IMR-90 (cell line): ENCODE measurements around the gene SIAH2. TPM values are rescaled to one million over a fixed set of nuclear protein-coding genes. Genes with fewer than 3 reads are reported as not detected.

Experiments
- ATAC-seq: fragments of 200-7000 bp; cut with Tn5 transposase; 2 replicates; pipeline ENCODE4 v1.9.1; 2020; ENCODE audit warnings: low read depth, mild to moderate bottlenecking, moderate library complexity
- BruUV-seq: library from RNA; stranded (reverse); fragments of 400-500 nt; replicated peaks from 2 replicates; lab custom pipeline; 2021; lab: Mats Ljungman, UMichigan
- CTCF ChIA-PET: fragments of 300-600 bp; formaldehyde crosslinking; extraction: SDS; loops from one replicate; lab custom pipeline; 2021; ENCODE audit warnings: antibody characterized with exemption; lab: Yijun Ruan, JAX
- POLR2A ChIA-PET: fragments of 300-600 bp; sonication (Branson Sonifier 250); formaldehyde crosslinking; loops from one replicate; lab custom pipeline; 2022; ENCODE audit warnings: antibody characterized with exemption; ENCODE audit not compliant: unreplicated experiment; lab: Charles Lee
- DNase-seq: peaks from one replicate; pipeline ENCODE4 v3.0.0; 2013
- H2AFZ ChIP-seq: replicated peaks from 2 replicates; pipeline ENCODE3; 2013; ENCODE audit warnings: low read length, mild to moderate bottlenecking; ENCODE audit not compliant: poor library complexity
- H2AK5ac ChIP-seq: 2 replicates; pipeline ENCODE4 v1.6.1; 2013; ENCODE audit warnings: low read depth, low read length, inconsistent platforms
- H2AK9ac ChIP-seq: replicated peaks from 2 replicates; pipeline ENCODE3; 2013; ENCODE audit warnings: mild to moderate bottlenecking, low read depth, low read length, moderate library complexity; ENCODE audit not compliant: poor library complexity
- H2BK120ac ChIP-seq: 2 replicates; pipeline ENCODE4 v1.6.1; 2013; ENCODE audit warnings: low read depth, low read length, inconsistent platforms
- H2BK15ac ChIP-seq: 3 replicates; pipeline ENCODE4 v1.6.1; 2013; ENCODE audit warnings: low read depth, low read length, inconsistent platforms
- H2BK20ac ChIP-seq: 2 replicates; pipeline ENCODE4 v1.6.1; 2013; ENCODE audit warnings: low read depth, mild to moderate bottlenecking, inconsistent platforms, low read length, moderate library complexity
- H2BK5ac ChIP-seq: 2 replicates; pipeline ENCODE4 v1.6.1; 2013; ENCODE audit warnings: mild to moderate bottlenecking, low read depth, low read length, inconsistent platforms; ENCODE audit not compliant: poor library complexity, severe bottlenecking
- H3K14ac ChIP-seq: replicated peaks from 2 replicates; pipeline ENCODE4 v1.6.1; 2013; ENCODE audit warnings: low read depth, low read length, inconsistent platforms
- H3K18ac ChIP-seq: 2 replicates; pipeline ENCODE4 v1.6.1; 2013; ENCODE audit warnings: low read depth, low read length, control low read depth
- H3K23ac ChIP-seq: 2 replicates; pipeline ENCODE4 v1.6.1; 2013; ENCODE audit warnings: low read depth, low read length, inconsistent platforms
- H3K27ac ChIP-seq: 2 replicates; pipeline ENCODE4 v1.5.1; 2013; ENCODE audit warnings: mild to moderate bottlenecking, control low read depth, low read length; ENCODE audit not compliant: insufficient read depth
- H3K27me3 ChIP-seq: 2 replicates; pipeline ENCODE4 v1.6.1; 2013; ENCODE audit warnings: low read length; ENCODE audit not compliant: control insufficient read depth, insufficient read depth
- H3K36me3 ChIP-seq: 2 replicates; pipeline ENCODE4 v1.6.1; 2013; ENCODE audit warnings: low read length, mixed read lengths; ENCODE audit not compliant: control insufficient read depth, insufficient read depth
- H3K4ac ChIP-seq: 2 replicates; pipeline ENCODE4 v1.6.1; 2013; ENCODE audit warnings: low read depth, low read length, inconsistent platforms
- H3K4me1 ChIP-seq: 2 replicates; pipeline ENCODE4 v1.6.1; 2013; ENCODE audit warnings: low read length, mixed read lengths; ENCODE audit not compliant: control insufficient read depth, insufficient read depth
- H3K4me2 ChIP-seq: 2 replicates; pipeline ENCODE4 v1.6.1; 2013; ENCODE audit warnings: low read depth, mild to moderate bottlenecking, control low read depth, low read length, moderate library complexity
- H3K4me3 ChIP-seq: 2 replicates; pipeline ENCODE4 v1.5.1; 2013; ENCODE audit warnings: low read depth, mild to moderate bottlenecking, control low read depth, low read length, moderate library complexity; ENCODE audit not compliant: insufficient read depth
- H3K56ac ChIP-seq: 2 replicates; pipeline ENCODE4 v1.6.1; 2013; ENCODE audit warnings: low read length, inconsistent platforms; ENCODE audit not compliant: insufficient read depth; ENCODE audit errors: extremely low read depth
- H3K79me1 ChIP-seq, 2 experiments: 2 replicates each; pipeline ENCODE4 v1.6.1; 2013; ENCODE audit warnings: low read length in 2 of 2, inconsistent platforms in 1 of 2, low read depth in 1 of 2
- H3K9ac ChIP-seq: 2 replicates; pipeline ENCODE4 v1.6.1; 2013; ENCODE audit warnings: low read depth, low read length, control low read depth
- H3K9me1 ChIP-seq: 2 replicates; pipeline ENCODE4 v1.6.1; 2013; ENCODE audit warnings: low read length, inconsistent platforms; ENCODE audit not compliant: insufficient read depth
- H3K9me3 ChIP-seq: 2 replicates; pipeline ENCODE4 v1.6.1; 2013; ENCODE audit warnings: low read length; ENCODE audit not compliant: control insufficient read depth, insufficient read depth
- H4K20me1 ChIP-seq: 2 replicates; pipeline ENCODE4 v1.6.1; 2013; ENCODE audit warnings: low read length, inconsistent platforms; ENCODE audit not compliant: insufficient read depth
- H4K5ac ChIP-seq: 2 replicates; pipeline ENCODE4 v1.6.1; 2013; ENCODE audit warnings: mild to moderate bottlenecking, low read depth, low read length, control low read depth
- H4K8ac ChIP-seq, 2 experiments: 2 replicates each; pipeline ENCODE4 v1.6.1; 2013; ENCODE audit warnings: low read depth in 2 of 2, low read length in 2 of 2, control low read depth in 1 of 2, inconsistent platforms in 1 of 2
- H4K91ac ChIP-seq: 2 replicates; pipeline ENCODE4 v1.6.1; 2013; ENCODE audit warnings: low read depth, low read length, inconsistent platforms; ENCODE audit not compliant: insufficient read depth
- USF2 ChIP-seq: fragments of 150-350 bp; IDR thresholded peaks from 2 replicates; pipeline ENCODE4 v1.6.1; 2017; ENCODE audit warnings: mild to moderate bottlenecking, antibody characterized with exemption, low read length, low read depth
- WGBS, 2 experiments: methylation state at CpG; one replicate each; pipeline versions ENCODE4 v1.1.5 to v1.1.7; 2013; ENCODE audit warnings: missing lambda C conversion rate in 2 of 2; ENCODE audit not compliant: insufficient read length in 1 of 2; ENCODE audit errors: extremely low coverage in 2 of 2; 5-methylcytosine and 5-hydroxymethylcytosine counted together
- dilution Hi-C: fragments of 300-500 bp; cut with HindIII; formaldehyde crosslinking; loops from one replicate; pipeline ENCODE4 v1.14.3; 2018; ENCODE audit warnings: low sequenced_read_pairs; ENCODE audit not compliant: unreplicated experiment
- in situ Hi-C: fragments of 300-500 bp; cut with MboI; formaldehyde crosslinking; loops from 3 replicates; pipeline ENCODE4 v1.14.3; 2019; ENCODE audit warnings: low sequenced_read_pairs, inconsistent platforms, mixed read lengths
- intact Hi-C: fragments of 100-400 bp; cut with micrococcal nuclease; formaldehyde crosslinking; loops from 2 replicates; pipeline ENCODE4 v1.10.0; 2022
- polyA plus RNA-seq, 3 experiments: library from polyadenylated mRNA; depleted of rRNA; stranded (reverse); fragments of >200 nt; gene quantifications; 2 replicates each; pipeline ENCODE4 v1.2.3, GENCODE V29; 2012; ENCODE audit warnings: low replicate concordance in 1 of 3
- total RNA-seq: library from RNA; depleted of rRNA; stranded (reverse); fragments of >200 nt; gene quantifications from 2 replicates; pipeline ENCODE4 v1.2.3, GENCODE V29; 2012

Gene SIAH2
- total and polyA plus RNA-seq, 2 of the 4 experiments (the other 2 are of a cell fraction), result 24.7 to 61.8 TPM

GRCh38 chr3:150778793-150779401 lies 15.9 kb upstream of the SIAH2 start:
- Histone ChIP-seq H3K4me1 (peaks cover 4% of the 10 kb centered on the region), H2AK9ac (no peak overlapping the region), H3K14ac (no peak overlapping the region), H3K9me1 (no peaks in the 10 kb centered on the region), H3K4me2 (no peak overlapping the region), H3K36me3 (no peaks in the 10 kb centered on the region), H2BK5ac (no peak overlapping the region), H2BK15ac (no peak overlapping the region), H2AK5ac (no peak overlapping the region), H3K27ac (no peak overlapping the region), H3K9ac (no peak overlapping the region), H3K79me1 (no peaks in the 10 kb centered on the region), H3K4me3 (no peak overlapping the region), H4K20me1 (no peaks in the 10 kb centered on the region), H3K56ac (no peak overlapping the region), H2BK20ac (no peak overlapping the region), H3K9me3 (no peaks in the 10 kb centered on the region), H3K23ac (no peak overlapping the region), H3K18ac (no peak overlapping the region), H4K5ac (no peak overlapping the region), H2BK120ac (no peak overlapping the region), H3K27me3 (no peaks in the 10 kb centered on the region; the same call in 1 of the 2 replicates), H4K8ac (no peak overlapping the region), H4K91ac (no peak overlapping the region), H2AFZ (no peak overlapping the region), H3K4ac (no peak overlapping the region)
- BruUV-seq, result no TSS peak
- intact Hi-C loops (no loop called here), dilution Hi-C loops (no loop called here), in situ Hi-C loops (loop anchor here (25.0 kb wide), 1 partner anchor 358 kb away; no protein-coding TSS in a partner anchor)
- CTCF ChIA-PET, result interaction anchor here (1.8 kb wide), 1 partner anchor 9 kb away, joined by 6 read pairs; no protein-coding TSS in a partner anchor
- 93% methylated on average over 33 of the region's 42 CpGs; no CpG with 5 or more reads in 1 of the 2 experiments for WGBS, 2 experiments
- POLR2A ChIA-PET, result no interaction called here
- DNase-seq, result no peak
- ATAC-seq, result no peak
- no peak for TF ChIP-seq USF2
